HG03457 (cell line): Measurements from ENCODE around the gene C14orf39.
"Not testable (repeated sequence)": the region's sequence is repeated elsewhere in the genome, so short reads cannot be mapped to it uniquely, and the experiment has no call there.

Experiments
- ATAC-seq: cut with Tn5 transposase; IDR thresholded peaks from one replicate; pipeline ENCODE4 v1.9.1; 2021; ENCODE audit warnings: moderate number of reproducible peaks; ENCODE audit not compliant: unreplicated experiment

Gene C14orf39

DNA sequence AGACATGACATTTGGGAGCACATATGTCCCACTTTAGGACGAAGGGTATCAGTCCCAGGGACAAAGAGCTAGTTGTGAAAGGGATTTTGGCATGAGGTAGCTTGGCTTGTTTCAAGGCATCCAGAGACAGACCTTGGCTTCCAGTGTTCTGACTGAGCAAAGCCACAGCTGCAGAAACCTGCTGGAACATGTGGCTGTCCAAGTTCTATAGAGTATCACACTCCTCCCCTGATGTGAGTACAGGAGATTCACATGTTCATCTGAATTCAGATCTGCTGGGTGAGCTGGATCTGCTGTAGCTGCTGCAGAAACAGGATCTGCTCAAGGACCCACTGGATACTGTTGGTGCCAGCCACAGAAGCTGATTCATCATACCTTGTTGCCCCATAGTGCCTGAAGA lies 10.1 kb upstream of the C14orf39 start:
- no peak for ATAC-seq

DNA sequence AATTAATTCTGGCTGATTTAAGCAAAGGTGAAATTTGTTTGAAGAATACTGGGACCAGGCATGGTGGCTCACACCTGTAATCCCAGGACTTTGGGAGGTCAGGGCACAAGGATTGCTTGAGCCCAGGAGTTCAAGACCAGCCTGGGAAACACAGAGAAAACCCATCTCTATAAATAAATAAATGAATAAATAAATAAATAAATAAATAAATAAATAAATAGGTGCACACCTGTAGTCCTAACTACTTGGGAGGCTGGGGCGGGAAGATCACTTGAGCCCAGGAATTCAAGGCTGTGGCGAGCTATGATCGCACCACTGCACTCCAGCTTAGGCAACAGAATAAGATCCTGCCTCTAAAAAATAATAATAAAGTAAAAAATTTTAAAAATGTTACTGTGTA lies 4.4 kb upstream of the C14orf39 start:
- ATAC-seq = no peak

DNA sequence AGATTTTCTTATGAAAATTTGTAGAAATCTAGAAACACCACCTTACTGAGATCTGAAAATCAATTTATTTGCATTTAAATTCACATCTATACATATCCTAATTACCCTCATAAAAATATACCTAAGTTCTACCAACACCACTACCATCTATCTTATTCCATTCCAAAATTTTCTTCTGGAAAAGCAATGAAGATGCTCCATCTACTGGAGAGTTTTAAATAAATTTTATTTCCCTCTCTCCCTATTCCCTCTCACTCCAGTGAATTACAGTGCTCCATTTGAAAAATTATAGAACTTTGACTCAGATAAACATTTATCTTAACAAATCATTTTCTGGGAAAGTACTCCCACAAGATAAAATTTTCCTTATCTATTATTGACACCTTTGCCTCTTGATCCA lies 2.3 kb upstream of the C14orf39 start:
- ATAC-seq = no peak

DNA sequence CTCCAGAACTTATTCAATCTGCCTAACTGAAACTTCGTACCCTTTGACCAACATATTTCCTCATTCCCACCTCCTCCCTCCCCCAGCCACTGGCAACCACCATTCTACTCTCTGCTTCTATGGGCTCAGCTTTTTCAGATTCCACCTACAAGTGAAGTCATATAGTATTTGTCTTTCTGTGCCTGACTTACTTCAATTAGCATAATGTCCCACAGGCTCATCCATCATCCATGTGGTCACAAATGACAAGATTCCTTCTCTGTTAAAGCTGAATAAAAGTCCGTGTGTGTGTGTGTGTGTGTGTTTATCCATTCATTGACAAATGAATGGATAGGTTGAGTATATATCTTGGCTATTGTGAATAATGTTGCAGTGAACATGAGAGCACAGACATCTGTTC lies 1.3 kb upstream of the C14orf39 start:
- no peak for ATAC-seq

DNA sequence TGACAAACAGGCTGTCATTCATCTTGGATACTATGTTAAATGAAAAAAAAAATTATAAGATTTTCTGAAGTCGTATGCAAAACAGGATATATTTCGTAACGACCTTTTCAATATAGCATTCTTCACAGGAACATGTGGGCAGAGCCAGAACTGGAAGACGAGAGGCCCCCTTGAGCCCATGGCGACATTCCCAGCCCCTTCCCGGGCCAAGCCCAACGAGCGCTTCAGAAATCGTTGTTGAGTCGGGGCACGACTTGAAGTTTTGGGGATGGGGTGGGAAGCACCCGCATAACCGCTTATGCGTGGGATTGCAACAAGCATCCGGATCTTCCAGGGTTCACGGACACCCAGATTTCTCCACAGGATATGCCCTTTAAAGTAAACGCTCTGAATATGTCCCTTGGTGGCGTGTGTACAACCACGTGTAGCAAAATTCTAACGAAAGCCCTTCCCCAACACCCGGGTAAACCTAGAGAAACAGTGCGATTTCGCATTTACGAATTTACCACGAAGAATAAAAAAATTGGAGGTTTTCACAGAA lies 736 bp downstream of the C14orf39 start:
- ATAC-seq = no peak

DNA sequence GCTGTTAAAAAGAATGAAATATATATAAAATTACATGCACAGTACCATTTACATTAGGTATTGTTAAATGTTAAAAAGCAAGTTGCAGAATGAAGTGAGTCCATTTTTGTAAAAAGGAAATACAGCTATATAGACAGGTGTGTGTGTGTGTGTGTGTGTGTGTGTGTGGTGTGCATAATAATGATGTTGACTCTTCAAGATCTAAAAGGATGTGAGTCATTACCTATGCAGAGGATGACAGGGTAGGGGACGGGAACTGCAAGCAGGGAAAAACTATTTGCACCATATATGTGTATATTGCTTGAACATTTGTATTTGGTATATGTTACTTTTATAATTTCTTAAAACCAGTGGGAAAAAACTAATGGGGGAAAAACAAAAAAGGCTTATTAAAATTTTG lies 3.1 kb downstream of the C14orf39 start:
- ATAC-seq = no peak

DNA sequence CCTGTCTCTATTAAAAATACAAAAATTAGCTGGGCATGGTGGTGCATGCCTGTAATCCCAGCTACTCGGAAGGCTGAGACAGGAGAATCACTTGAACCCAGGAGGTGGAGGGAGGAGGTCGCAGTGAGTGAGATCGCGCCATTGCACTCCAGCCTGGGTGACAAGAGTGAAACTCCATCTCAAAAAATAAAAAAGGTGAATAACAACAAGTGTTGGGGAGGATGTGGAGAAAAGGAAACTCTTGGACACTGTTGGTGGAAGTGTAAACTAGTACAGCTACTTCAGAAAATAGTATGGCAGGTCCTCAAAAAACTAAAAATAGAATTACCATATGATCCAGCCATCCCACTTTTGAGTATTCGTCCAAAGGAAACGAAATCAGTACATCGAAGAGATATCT lies 5.6 kb downstream of the C14orf39 start:
- not testable (repeated sequence) for ATAC-seq

DNA sequence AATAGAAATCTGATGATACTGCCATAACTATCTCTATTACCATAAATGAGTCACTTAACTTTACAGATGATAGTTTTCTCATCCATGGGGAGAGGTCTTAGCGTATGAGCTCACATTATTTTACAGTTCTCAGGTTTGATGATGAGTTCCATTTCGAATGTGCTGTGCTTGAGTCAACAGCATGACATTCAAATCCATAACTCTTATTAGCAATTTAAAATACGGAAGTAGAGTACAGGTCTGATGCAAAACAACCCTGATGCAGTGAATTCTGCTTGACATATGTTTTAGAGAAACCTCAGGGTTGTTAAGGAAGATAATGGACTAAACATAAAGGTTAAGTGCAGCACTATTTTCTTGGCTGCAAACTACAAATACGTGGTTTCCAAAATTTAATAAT lies 30.0 kb downstream of the C14orf39 start:
- no peak for ATAC-seq

DNA sequence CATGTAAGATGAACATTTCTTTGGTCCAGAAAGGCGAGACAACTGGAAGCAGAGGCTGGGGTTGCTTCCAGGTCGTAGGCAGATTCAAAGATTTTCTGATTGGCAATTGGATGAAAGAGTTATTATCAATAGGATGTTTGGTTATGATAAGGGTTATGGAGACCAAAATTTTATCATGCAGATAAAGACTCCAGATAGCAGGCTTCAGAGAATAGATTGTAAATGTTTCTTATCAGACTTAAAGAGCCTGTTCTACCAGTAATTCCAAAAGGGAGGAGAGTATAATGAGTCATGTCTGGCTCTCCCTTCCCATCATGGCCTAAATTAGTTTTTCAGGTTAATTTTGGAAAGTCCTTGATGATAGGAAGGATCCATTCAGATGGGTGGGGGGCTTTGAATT lies 55.6 kb downstream of the C14orf39 start:
- ATAC-seq = no peak

DNA sequence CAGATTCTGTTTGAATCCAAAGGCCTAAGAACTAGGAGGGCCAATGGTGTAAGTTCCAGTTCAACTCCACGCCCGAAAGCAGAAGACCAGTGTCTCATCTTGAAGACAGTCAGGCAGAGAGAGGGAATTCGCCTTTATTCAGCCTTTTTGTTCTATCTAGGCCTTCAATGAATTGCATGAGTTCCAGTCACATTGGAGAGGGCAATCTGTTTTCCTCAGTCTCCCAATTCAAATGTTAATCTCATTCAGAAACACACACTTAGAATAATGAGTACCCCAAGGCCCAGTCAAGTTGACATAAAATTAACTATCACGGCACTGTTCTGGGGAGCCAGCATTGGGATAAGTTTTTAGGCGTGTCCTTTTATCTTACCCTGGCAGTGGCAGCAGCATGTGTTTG lies 65.8 kb downstream of the C14orf39 start:
- ATAC-seq = no peak

DNA sequence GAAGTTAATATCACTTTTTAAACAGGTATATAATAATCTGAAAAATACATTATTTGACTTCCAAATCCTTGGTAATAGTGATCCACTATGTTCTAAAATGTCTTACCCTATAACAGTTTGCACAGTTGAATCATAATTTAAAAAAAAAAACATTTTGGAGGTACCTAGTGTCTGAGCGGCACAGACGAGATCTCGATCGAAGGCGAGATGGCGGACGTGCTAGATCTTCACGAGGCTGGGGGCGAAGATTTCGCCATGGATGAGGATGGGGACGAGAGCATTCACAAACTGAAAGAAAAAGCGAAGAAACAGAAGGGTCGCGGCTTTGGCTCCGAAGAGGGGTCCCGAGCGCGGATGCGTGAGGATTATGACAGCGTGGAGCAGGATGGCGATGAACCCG lies 88.3 kb downstream of the C14orf39 start:
- ATAC-seq = not testable (repeated sequence)

DNA sequence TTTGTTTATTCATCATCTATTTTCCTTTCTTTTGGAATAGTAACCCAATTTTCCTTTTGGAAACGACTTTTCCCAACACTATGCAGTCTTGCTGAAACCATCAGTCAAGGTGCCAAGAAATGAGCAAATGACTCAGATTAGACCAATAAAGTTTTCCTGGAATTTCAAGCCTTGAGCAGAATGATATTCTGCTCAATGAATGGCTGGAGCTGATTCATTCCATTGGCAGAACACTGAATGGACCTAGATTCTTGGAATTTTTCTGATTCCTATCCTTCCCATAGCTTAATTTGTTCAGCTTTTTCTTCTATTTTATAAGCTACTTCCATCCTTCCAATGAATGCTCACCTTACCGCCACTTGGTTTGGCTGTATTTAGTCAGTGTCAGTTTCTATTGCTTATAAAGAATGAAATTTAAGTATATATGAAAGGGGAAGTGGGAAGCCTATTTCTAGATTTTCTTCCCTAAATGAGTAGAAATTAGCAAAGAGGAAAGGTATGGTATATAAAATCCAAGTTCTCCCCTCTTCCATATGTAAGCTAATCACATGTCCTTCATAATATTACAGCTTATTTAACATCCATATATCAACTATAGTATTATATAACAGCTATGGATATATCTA lies 89.0 kb downstream of the C14orf39 start:
- ATAC-seq = no peak
